Tibial artery (tissue), 4 donors: ENCODE data around the gene SPATA20.

Experiments used
- DNase-seq, 2 donors: peaks; one replicate each; pipeline ENCODE4 v3.0.0-alpha.2; 2019
- H3K27ac ChIP-seq, 2 donors: fragments of 200-600 bp; sonication (generic) in 1 of 2; 1 replicate in 1 of 2; 2 replicates in 1 of 2; pipeline ENCODE4 v1.5.1; 2018 to 2019; ENCODE audit warnings: mild to moderate bottlenecking in 1 of 2
- H3K27me3 ChIP-seq, 2 donors: fragments of 200-600 bp; sonication (generic) in 1 of 2; one replicate each; pipeline versions ENCODE4 v1.5.1 to v1.6.0; 2016 to 2019
- H3K36me3 ChIP-seq, 3 donors: fragments of 200-600 bp; sonication (generic) in 2 of 3; one replicate each; pipeline ENCODE4 v1.5.1; 2016 to 2019; ENCODE audit warnings: mild to moderate bottlenecking in 2 of 3
- H3K4me1 ChIP-seq, 4 donors: fragments of 200-600 bp; sonication (generic) in 2 of 4; 1 replicate in 3 of 4; 2 replicates in 1 of 4; pipeline ENCODE4 v1.5.1; 2016 to 2019
- H3K4me3 ChIP-seq, 2 donors: fragments of 200-600 bp; sonication (generic) in 1 of 2; 1 replicate in 1 of 2; 2 replicates in 1 of 2; pipeline ENCODE4 v1.5.1; 2018 to 2019; ENCODE audit warnings: mild to moderate bottlenecking in 2 of 2
- H3K9me3 ChIP-seq, 3 donors: fragments of 200-600 bp; sonication (generic) in 1 of 3; one replicate each; pipeline ENCODE4 v1.5.1; 2016 to 2019
- CTCF ChIP-seq, 2 experiments: fragments of 200-600 bp in 1 of 2; fragments of 450-650 bp in 1 of 2; IDR thresholded peaks; one replicate each; pipeline ENCODE4 v1.5.1; 2017 to 2019; ENCODE audit warnings: antibody characterized with exemption in 2 of 2, mild to moderate bottlenecking in 1 of 2, moderate library complexity in 1 of 2
- intact Hi-C: fragments of 100-400 bp; cut with DNase I; formaldehyde crosslinking; loops from one replicate; pipeline ENCODE4 v1.15.0; 2023; ENCODE audit warnings: low total_unique reads

Gene SPATA20

GRCh38 chr17:50576864-50577263 lies 29.9 kb downstream of the SPATA20 start:
- TF ChIP-seq CTCF (IDR thresholded peaks at IDR 0.05), result no peak
- H3K4me3 ChIP-seq, result no peak overlapping the region
- H3K27ac ChIP-seq, result no peak overlapping the region
- peaks cover 0 to 32% of the 10 kb centered on the region in 2 donors for H3K27me3 ChIP-seq
- intact Hi-C loops, result no loop called here
- no peaks in the 10 kb centered on the region for H3K36me3 ChIP-seq
- no peaks in the 10 kb centered on the region for H3K4me1 ChIP-seq
- H3K9me3 ChIP-seq, result no peaks in the 10 kb centered on the region
- no peak for DNase-seq

- intact Hi-C loops, result no loop called here
- TF ChIP-seq CTCF (IDR thresholded peaks at IDR 0.05), result no peak
- Histone ChIP-seq H3K27me3 (peaks cover 0 to 32% of the 10 kb centered on the region in 2 donors), H3K4me1 (no peaks in the 10 kb centered on the region), H3K9me3 (no peaks in the 10 kb centered on the region), H3K4me3 (no peak overlapping the region), H3K27ac (no peak overlapping the region), H3K36me3 (no peaks in the 10 kb centered on the region)
- no peak for DNase-seq
These were observed 30.5 kb downstream of the SPATA20 start for GRCh38 chr17:50577451-50577954.

DNA sequence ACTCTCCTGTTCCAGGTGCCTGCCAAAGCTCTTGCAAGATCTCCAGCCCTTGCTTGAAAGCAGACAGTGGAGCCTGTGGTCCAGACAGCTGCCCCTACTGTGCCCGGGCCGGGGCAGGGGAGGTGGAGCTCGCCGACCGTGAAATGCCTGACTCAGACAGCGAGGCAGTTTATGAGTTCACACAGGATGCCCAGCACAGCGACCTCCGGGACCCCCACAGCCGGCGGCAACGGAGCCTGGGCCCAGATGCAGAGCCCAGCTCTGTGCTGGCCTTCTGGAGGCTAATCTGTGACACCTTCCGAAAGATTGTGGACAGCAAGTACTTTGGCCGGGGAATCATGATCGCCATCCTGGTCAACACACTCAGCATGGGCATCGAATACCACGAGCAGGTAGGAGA lies 31.2 kb downstream of the SPATA20 start:
- TF ChIP-seq CTCF (IDR thresholded peaks at IDR 0.05), result no peak
- H3K9me3 ChIP-seq, result no peaks in the 10 kb centered on the region
- no peak overlapping the region for H3K4me3 ChIP-seq
- H3K27me3 ChIP-seq, result peaks cover 0 to 32% of the 10 kb centered on the region in 2 donors
- H3K27ac ChIP-seq, result no peak overlapping the region
- no peaks in the 10 kb centered on the region for H3K4me1 ChIP-seq
- no peaks in the 10 kb centered on the region for H3K36me3 ChIP-seq
- intact Hi-C loops, result no loop called here
- DNase-seq, result no peak

DNA sequence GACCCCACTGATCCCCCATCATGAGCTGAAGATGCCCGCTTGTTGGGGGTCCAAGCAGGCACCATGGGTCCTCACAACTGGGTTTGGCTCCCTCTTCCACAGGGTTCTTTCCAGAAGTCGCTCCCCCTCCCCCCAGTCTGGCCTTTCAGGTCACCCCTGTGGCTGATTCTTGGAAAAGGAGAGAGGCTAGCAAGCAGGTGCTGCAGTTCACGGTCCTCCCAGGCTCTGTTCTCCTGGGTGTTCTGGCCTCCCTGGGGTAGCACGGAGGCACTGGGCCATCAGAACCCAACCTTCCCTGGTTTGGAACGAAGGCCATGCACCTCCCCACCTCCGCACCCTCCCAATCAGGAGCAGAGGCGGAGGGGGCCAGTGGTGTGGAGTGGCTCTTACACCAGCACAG lies 32.4 kb downstream of the SPATA20 start:
- Histone ChIP-seq H3K4me1 (no peaks in the 10 kb centered on the region), H3K27ac (no peak overlapping the region), H3K4me3 (no peak overlapping the region), H3K36me3 (no peaks in the 10 kb centered on the region), H3K9me3 (no peaks in the 10 kb centered on the region), H3K27me3 (peaks cover 0 to 34% of the 10 kb centered on the region in 2 donors)
- no peak for TF ChIP-seq CTCF (IDR thresholded peaks at IDR 0.05)
- DNase-seq, result no peak
- intact Hi-C loops, result no loop called here

DNA sequence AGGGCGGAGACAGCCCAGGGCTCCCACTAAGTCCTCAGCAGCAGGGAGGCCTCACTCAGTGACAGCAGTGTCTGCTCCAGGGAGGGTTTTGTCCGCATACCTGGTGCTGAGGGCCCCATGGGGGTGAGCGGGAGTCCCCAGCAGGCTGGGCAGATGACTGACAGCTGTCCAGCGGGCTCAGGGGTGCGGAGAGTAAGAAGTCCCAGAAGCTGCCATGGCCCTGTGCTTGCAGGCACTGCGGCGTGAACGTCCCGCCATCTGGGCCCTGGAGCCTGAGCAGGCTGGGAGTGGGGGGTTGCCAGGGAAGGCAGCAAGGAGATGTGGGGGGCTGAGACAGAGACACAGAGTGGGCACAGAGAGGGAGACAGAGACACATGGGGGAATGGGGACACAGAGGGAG lies 33.7 kb downstream of the SPATA20 start:
- H3K4me3 ChIP-seq, result no peak overlapping the region
- H3K36me3 ChIP-seq, result no peaks in the 10 kb centered on the region
- no peak for TF ChIP-seq CTCF (IDR thresholded peaks at IDR 0.05)
- H3K4me1 ChIP-seq, result no peaks in the 10 kb centered on the region
- no peak for DNase-seq
- no peaks in the 10 kb centered on the region for H3K9me3 ChIP-seq
- H3K27ac ChIP-seq, result no peak overlapping the region
- peaks cover 0 to 34% of the 10 kb centered on the region in 2 donors for H3K27me3 ChIP-seq
- intact Hi-C loops, result no loop called here

- intact Hi-C loops, result no loop called here
- no peak for TF ChIP-seq CTCF (IDR thresholded peaks at IDR 0.05)
These were observed 34.3 kb downstream of the SPATA20 start for GRCh38 chr17:50581316-50581715.

More at GRCh38 chr17:50581316-50581715, 34.3 kb downstream of the SPATA20 start:
- no peak for DNase-seq
- no peaks in the 10 kb centered on the region for H3K4me1 ChIP-seq
- no peaks in the 10 kb centered on the region for H3K36me3 ChIP-seq
- H3K27me3 ChIP-seq, result peaks cover 0 to 34% of the 10 kb centered on the region in 2 donors
- no peak overlapping the region for H3K4me3 ChIP-seq
- no peak overlapping the region for H3K27ac ChIP-seq
- H3K9me3 ChIP-seq, result no peaks in the 10 kb centered on the region
